ENCODE results near the gene WDR46. TPM values are rescaled to one million over a fixed set of nuclear protein-coding genes. Genes with fewer than 3 reads are reported as not detected.
A peak's percentile ranks its signal among the peaks of the same experiment; 100 is the strongest.

WDR46 gene
- total and polyA plus RNA-seq, 2 of the 13 experiments (the other 11 are each of a cell fraction or from before 2014, with no cell fraction given): 47.4 to 105 TPM

DNA sequence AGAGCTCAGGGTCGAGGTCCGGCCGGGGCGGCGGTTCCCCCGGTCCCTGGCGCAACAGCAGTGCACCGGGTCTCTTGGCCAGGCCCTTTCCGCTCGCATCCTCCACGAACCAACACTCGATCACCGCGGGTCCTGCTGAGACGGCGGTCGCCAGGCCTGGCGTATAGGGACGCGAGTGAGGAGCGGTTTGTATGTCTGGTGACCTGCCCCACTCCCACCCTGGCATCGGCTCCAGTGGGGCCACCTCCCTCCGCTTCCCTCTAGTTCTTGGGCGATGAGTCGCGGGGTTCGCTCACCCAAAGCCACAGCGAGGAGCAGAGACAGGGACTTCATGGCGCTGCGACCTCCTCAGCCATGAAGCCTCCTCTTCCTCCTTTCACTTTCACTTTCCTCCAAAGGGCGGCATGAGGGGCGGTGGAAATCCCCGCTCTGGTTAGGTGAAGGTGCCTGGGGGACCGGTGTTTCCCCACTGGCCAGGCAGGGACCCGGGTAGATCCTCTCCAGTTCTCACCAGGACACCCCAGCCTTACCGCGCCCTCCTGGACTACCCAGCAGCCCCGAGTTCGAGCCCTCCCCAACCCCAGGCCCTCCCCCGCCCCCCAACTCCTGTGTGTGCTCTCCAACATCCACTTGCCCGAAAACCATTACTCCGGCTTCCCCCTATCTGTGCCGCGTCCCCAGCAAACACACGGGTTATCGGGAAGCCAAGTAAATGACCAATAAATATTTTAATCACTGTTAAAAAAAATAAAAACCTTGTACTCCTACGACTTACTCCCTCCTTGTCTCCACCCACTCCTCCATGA, 24.9 kb upstream of the WDR46 start, which contains the start of gene TAPBP (continued):
- TF ChIP-seq, protein P1, sequence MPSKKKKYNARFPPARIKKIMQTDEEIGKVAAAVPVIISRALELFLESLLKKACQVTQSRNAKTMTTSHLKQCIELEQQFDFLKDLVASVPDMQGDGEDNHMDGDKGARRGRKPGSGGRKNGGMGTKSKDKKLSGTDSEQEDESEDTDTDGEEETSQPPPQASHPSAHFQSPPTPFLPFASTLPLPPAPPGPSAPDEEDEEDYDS (CRISPR knock-in tag; IDR thresholded peaks at IDR 0.05): peak; percentile 35; the same call in 1 of the 2 replicates
- TF ChIP-seq ZNF354B (CRISPR knock-in tag; IDR thresholded peaks at IDR 0.05) (no peak), RXRB (CRISPR knock-in tag; IDR thresholded peaks at IDR 0.05; ENCODE audit: borderline replicate concordance) (0 out of 2 replicates have a peak, but pooled peaks have one; percentile 9), FOXA3 (CRISPR knock-in tag; IDR thresholded peaks at IDR 0.05) (peak; percentile 54; the same call in 1 of the 2 replicates), ZNF251 (CRISPR knock-in tag; IDR thresholded peaks at IDR 0.05) (no peak), MXI1 (IDR thresholded peaks at IDR 0.05; ENCODE audit: borderline replicate concordance, low read depth, low read length) (peak; percentile 39; the same call in 1 of the 3 replicates), ZNF605 (CRISPR knock-in tag; IDR thresholded peaks at IDR 0.05) (peak; percentile 91; the same call in 1 of the 2 replicates), ZBTB1 (CRISPR knock-in tag; IDR thresholded peaks at IDR 0.05; ENCODE audit: borderline replicate concordance) (no peak; the same call in 1 of the 2 replicates), ZFX (CRISPR knock-in tag; IDR thresholded peaks at IDR 0.05; ENCODE audit: low read depth) (peak; percentile 90), MTA1 (CRISPR knock-in tag; IDR thresholded peaks at IDR 0.05; ENCODE audit: borderline replicate concordance) (no peak)
- TF ChIP-seq, protein P2, sequence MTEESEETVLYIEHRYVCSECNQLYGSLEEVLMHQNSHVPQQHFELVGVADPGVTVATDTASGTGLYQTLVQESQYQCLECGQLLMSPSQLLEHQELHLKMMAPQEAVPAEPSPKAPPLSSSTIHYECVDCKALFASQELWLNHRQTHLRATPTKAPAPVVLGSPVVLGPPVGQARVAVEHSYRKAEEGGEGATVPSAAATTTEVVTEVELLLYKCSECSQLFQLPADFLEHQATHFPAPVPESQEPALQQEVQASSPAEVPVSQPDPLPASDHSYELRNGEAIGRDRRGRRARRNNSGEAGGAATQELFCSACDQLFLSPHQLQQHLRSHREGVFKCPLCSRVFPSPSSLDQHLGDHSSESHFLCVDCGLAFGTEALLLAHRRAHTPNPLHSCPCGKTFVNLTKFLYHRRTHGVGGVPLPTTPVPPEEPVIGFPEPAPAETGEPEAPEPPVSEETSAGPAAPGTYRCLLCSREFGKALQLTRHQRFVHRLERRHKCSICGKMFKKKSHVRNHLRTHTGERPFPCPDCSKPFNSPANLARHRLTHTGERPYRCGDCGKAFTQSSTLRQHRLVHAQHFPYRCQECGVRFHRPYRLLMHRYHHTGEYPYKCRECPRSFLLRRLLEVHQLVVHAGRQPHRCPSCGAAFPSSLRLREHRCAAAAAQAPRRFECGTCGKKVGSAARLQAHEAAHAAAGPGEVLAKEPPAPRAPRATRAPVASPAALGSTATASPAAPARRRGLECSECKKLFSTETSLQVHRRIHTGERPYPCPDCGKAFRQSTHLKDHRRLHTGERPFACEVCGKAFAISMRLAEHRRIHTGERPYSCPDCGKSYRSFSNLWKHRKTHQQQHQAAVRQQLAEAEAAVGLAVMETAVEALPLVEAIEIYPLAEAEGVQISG (CRISPR knock-in tag; IDR thresholded peaks at IDR 0.05): peak; percentile 60
- TF ChIP-seq, protein P3, sequence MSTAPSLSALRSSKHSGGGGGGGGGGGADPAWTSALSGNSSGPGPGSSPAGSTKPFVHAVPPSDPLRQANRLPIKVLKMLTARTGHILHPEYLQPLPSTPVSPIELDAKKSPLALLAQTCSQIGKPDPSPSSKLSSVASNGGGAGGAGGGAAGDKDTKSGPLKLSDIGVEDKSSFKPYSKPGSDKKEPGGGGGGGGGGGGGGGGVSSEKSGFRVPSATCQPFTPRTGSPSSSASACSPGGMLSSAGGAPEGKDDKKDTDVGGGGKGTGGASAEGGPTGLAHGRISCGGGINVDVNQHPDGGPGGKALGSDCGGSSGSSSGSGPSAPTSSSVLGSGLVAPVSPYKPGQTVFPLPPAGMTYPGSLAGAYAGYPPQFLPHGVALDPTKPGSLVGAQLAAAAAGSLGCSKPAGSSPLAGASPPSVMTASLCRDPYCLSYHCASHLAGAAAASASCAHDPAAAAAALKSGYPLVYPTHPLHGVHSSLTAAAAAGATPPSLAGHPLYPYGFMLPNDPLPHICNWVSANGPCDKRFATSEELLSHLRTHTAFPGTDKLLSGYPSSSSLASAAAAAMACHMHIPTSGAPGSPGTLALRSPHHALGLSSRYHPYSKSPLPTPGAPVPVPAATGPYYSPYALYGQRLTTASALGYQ (CRISPR knock-in tag; IDR thresholded peaks at IDR 0.05): no peak
- TF ChIP-seq, protein P4, sequence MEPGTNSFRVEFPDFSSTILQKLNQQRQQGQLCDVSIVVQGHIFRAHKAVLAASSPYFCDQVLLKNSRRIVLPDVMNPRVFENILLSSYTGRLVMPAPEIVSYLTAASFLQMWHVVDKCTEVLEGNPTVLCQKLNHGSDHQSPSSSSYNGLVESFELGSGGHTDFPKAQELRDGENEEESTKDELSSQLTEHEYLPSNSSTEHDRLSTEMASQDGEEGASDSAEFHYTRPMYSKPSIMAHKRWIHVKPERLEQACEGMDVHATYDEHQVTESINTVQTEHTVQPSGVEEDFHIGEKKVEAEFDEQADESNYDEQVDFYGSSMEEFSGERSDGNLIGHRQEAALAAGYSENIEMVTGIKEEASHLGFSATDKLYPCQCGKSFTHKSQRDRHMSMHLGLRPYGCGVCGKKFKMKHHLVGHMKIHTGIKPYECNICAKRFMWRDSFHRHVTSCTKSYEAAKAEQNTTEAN (CRISPR knock-in tag; conservative IDR thresholded peaks at IDR 0.05): no peak
- TF ChIP-seq, protein P5, sequence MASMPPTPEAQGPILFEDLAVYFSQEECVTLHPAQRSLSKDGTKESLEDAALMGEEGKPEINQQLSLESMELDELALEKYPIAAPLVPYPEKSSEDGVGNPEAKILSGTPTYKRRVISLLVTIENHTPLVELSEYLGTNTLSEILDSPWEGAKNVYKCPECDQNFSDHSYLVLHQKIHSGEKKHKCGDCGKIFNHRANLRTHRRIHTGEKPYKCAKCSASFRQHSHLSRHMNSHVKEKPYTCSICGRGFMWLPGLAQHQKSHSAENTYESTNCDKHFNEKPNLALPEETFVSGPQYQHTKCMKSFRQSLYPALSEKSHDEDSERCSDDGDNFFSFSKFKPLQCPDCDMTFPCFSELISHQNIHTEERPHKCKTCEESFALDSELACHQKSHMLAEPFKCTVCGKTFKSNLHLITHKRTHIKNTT (CRISPR knock-in tag; IDR thresholded peaks at IDR 0.05): no peak
- TF ChIP-seq, protein P6, sequence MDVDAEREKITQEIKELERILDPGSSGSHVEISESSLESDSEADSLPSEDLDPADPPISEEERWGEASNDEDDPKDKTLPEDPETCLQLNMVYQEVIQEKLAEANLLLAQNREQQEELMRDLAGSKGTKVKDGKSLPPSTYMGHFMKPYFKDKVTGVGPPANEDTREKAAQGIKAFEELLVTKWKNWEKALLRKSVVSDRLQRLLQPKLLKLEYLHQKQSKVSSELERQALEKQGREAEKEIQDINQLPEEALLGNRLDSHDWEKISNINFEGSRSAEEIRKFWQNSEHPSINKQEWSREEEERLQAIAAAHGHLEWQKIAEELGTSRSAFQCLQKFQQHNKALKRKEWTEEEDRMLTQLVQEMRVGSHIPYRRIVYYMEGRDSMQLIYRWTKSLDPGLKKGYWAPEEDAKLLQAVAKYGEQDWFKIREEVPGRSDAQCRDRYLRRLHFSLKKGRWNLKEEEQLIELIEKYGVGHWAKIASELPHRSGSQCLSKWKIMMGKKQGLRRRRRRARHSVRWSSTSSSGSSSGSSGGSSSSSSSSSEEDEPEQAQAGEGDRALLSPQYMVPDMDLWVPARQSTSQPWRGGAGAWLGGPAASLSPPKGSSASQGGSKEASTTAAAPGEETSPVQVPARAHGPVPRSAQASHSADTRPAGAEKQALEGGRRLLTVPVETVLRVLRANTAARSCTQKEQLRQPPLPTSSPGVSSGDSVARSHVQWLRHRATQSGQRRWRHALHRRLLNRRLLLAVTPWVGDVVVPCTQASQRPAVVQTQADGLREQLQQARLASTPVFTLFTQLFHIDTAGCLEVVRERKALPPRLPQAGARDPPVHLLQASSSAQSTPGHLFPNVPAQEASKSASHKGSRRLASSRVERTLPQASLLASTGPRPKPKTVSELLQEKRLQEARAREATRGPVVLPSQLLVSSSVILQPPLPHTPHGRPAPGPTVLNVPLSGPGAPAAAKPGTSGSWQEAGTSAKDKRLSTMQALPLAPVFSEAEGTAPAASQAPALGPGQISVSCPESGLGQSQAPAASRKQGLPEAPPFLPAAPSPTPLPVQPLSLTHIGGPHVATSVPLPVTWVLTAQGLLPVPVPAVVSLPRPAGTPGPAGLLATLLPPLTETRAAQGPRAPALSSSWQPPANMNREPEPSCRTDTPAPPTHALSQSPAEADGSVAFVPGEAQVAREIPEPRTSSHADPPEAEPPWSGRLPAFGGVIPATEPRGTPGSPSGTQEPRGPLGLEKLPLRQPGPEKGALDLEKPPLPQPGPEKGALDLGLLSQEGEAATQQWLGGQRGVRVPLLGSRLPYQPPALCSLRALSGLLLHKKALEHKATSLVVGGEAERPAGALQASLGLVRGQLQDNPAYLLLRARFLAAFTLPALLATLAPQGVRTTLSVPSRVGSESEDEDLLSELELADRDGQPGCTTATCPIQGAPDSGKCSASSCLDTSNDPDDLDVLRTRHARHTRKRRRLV (CRISPR knock-in tag; IDR thresholded peaks at IDR 0.05): no peak; the same call in 1 of the 2 replicates
